ENCODE results near the gene TMEM208. TPM values are rescaled to one million over a fixed set of nuclear protein-coding genes. Genes with fewer than 3 reads are reported as not detected.

TMEM208 gene
- total and polyA plus RNA-seq, 2 of the 13 experiments (the other 11 are each of a cell fraction or from before 2014, with no cell fraction given): 58.8 to 72.9 TPM

GRCh38 chr16:67226804-67227566, at the start of gene TMEM208 (continued):
- TF ChIP-seq REXO4 (CRISPR knock-in tag; IDR thresholded peaks at IDR 0.05; ENCODE audit: borderline replicate concordance) (no peak), RXRA (CRISPR knock-in tag; IDR thresholded peaks at IDR 0.05) (peak; percentile 89), ZNF343 (CRISPR knock-in tag; IDR thresholded peaks at IDR 0.05) (no peak; the same call in 1 of the 2 replicates), HMGA1 (CRISPR knock-in tag; conservative IDR thresholded peaks at IDR 0.05) (no peak), PHF20 (CRISPR knock-in tag; IDR thresholded peaks at IDR 0.05) (peak; percentile 100), ZNF639 (CRISPR knock-in tag; conservative IDR thresholded peaks at IDR 0.05) (peak; percentile 97), ZKSCAN1 (IDR thresholded peaks at IDR 0.05; ENCODE audit: low read length) (peak; percentile 89; the same call in 1 of the 2 replicates), FOXP1 (IDR thresholded peaks at IDR 0.05) (no peak), FOXP1 (CRISPR knock-in tag; IDR thresholded peaks at IDR 0.05) (peak; percentile 52), ZNF646 (CRISPR knock-in tag; IDR thresholded peaks at IDR 0.05) (no peak), KLF12 (CRISPR knock-in tag; IDR thresholded peaks at IDR 0.05; ENCODE audit: borderline replicate concordance) (peak; percentile 93), ZNF383 (CRISPR knock-in tag; IDR thresholded peaks at IDR 0.05; ENCODE audit: borderline replicate concordance) (0 out of 2 replicates have a peak, but pooled peaks have one; percentile 73), CERS6 (CRISPR knock-in tag; IDR thresholded peaks at IDR 0.05) (no peak), SIX1 (CRISPR knock-in tag; IDR thresholded peaks at IDR 0.05; ENCODE audit: borderline replicate concordance) (peak; percentile 53; the same call in 1 of the 2 replicates), ZNF446 (CRISPR knock-in tag; IDR thresholded peaks at IDR 0.05) (no peak), MXD4 (CRISPR knock-in tag; IDR thresholded peaks at IDR 0.05) (peak; percentile 95), RELA (CRISPR knock-in tag; IDR thresholded peaks at IDR 0.05) (peak; percentile 75; the same call in 1 of the 2 replicates), ZNF136 (CRISPR knock-in tag; IDR thresholded peaks at IDR 0.05; ENCODE audit: low read depth) (no peak), SNAPC5 (CRISPR knock-in tag; IDR thresholded peaks at IDR 0.05; ENCODE audit: borderline replicate concordance) (peak; percentile 85; the same call in 1 of the 2 replicates), ZNF567 (CRISPR knock-in tag; IDR thresholded peaks at IDR 0.05; ENCODE audit: borderline replicate concordance) (peak; percentile 98), MXI1 (IDR thresholded peaks at IDR 0.05; ENCODE audit: borderline replicate concordance, low read depth, low read length) (peak; percentile 92; the same call in 1 of the 3 replicates)

Data from HepG2 (cell line).